H1 (cell line): Measurements from ENCODE around the gene METTL1. TPM values are rescaled to one million over a fixed set of nuclear protein-coding genes. Genes with fewer than 3 reads are reported as not detected.

Experiments
- CTCF ChIA-PET: fragments of 300-600 bp; sonication (Branson Sonifier 250); formaldehyde crosslinking; loops from one replicate; lab custom pipeline; 2021; ENCODE audit not compliant: partially characterized antibody; lab: Charles Lee
- POLR2A ChIA-PET: fragments of 300-600 bp; sonication (Branson Sonifier 250); formaldehyde crosslinking; loops from one replicate; lab custom pipeline; 2021; ENCODE audit warnings: inconsistent platforms; ENCODE audit not compliant: partially characterized antibody; lab: Charles Lee
- DNase-seq, 2 experiments: peaks; one replicate each; pipeline versions ENCODE4 v3.0.0 to v3.0.0-alpha.2; 2010 to 2022; ENCODE audit warnings: low spot score in 2 of 2, low read depth in 1 of 2, mixed read lengths in 1 of 2
- FAIRE-seq: peaks from 2 replicates; lab custom pipeline; 2011; peaks lifted over from hg19 to GRCh38; lab: Jason Lieb, UNC
- H2AFZ ChIP-seq: 2 replicates; pipeline ENCODE4 v1.8.1; 2012; ENCODE audit warnings: low read length, inconsistent platforms
- H2AK5ac ChIP-seq: 2 replicates; pipeline ENCODE4 v1.6.1; 2013; ENCODE audit warnings: low read depth, low read length
- H2BK120ac ChIP-seq: replicated peaks from 2 replicates; pipeline ENCODE3; 2013; ENCODE audit warnings: low read depth, low read length, inconsistent platforms
- H2BK12ac ChIP-seq: 2 replicates; pipeline ENCODE4 v1.6.1; 2013; ENCODE audit warnings: low read depth, low read length
- H2BK15ac ChIP-seq: 2 replicates; pipeline ENCODE4 v1.6.1; 2013; ENCODE audit warnings: low read length
- H2BK20ac ChIP-seq: 2 replicates; pipeline ENCODE4 v1.6.1; 2013; ENCODE audit warnings: low read length
- H2BK5ac ChIP-seq: 2 replicates; pipeline ENCODE4 v1.6.1; 2013; ENCODE audit warnings: low read depth, low read length
- H3K14ac ChIP-seq: 2 replicates; pipeline ENCODE4 v1.6.1; 2013; ENCODE audit warnings: inconsistent platforms; ENCODE audit not compliant: insufficient read length
- H3K18ac ChIP-seq: 2 replicates; pipeline ENCODE4 v1.6.1; 2013; ENCODE audit warnings: low read length; ENCODE audit errors: extremely low read depth
- H3K23ac ChIP-seq: 2 replicates; pipeline ENCODE4 v1.6.1; 2013; ENCODE audit warnings: inconsistent platforms; ENCODE audit not compliant: insufficient read length
- H3K23me2 ChIP-seq: 2 replicates; pipeline ENCODE4 v1.6.1; 2013; ENCODE audit warnings: low read depth, low read length
- H3K27ac ChIP-seq: 2 replicates; pipeline ENCODE4 v1.6.1; 2011; ENCODE audit warnings: low read depth, low read length, inconsistent platforms
- H3K27me3 ChIP-seq, 4 experiments: replicated peaks in 1 of 4; 1 replicate in 1 of 4; 2 replicates in 3 of 4; pipeline versions ENCODE4 v1.6.1 to v1.8.1; 2011 to 2013; ENCODE audit warnings: low read length in 3 of 4, mild to moderate bottlenecking in 3 of 4, inconsistent platforms in 2 of 4, mixed read lengths in 2 of 4, moderate library complexity in 1 of 4; ENCODE audit not compliant: control insufficient read depth in 3 of 4, insufficient read depth in 3 of 4; ENCODE audit errors: extremely low read depth in 1 of 4
- H3K36me3 ChIP-seq, 4 experiments: 2 replicates each; pipeline versions ENCODE4 v1.6.1 to v1.8.1; 2011 to 2013; ENCODE audit warnings: mild to moderate bottlenecking in 4 of 4, low read length in 3 of 4, moderate library complexity in 2 of 4, control low read depth in 1 of 4, inconsistent platforms in 1 of 4; ENCODE audit not compliant: insufficient read depth in 4 of 4, control insufficient read depth in 2 of 4
- H3K4ac ChIP-seq: replicated peaks from 2 replicates; pipeline ENCODE3; 2013; ENCODE audit warnings: low read length, low read depth, mixed read lengths, inconsistent platforms; ENCODE audit not compliant: insufficient read length
- H3K4me1 ChIP-seq, 4 experiments: replicated peaks in 1 of 4; 1 replicate in 1 of 4; 2 replicates in 3 of 4; pipeline versions ENCODE4 v1.6.1 to v1.8.1; 2011 to 2013; ENCODE audit warnings: low read length in 3 of 4, inconsistent platforms in 2 of 4, mixed read lengths in 1 of 4; ENCODE audit not compliant: insufficient read depth in 4 of 4, control insufficient read depth in 3 of 4
- H3K4me2 ChIP-seq, 2 experiments: 2 replicates each; pipeline versions ENCODE4 v1.6.1 to v1.8.1; 2011 to 2013; ENCODE audit warnings: low read depth in 2 of 2, low read length in 2 of 2, control low read depth in 1 of 2, inconsistent platforms in 1 of 2, mild to moderate bottlenecking in 1 of 2; ENCODE audit not compliant: insufficient read depth in 1 of 2
- H3K4me3 ChIP-seq, 4 experiments: fragments of 200-600, 300-600 bp in 1 of 4; sonication (generic), shearing (Covaris generic), sonication (Bioruptor Twin) in 1 of 4; 2 replicates each; pipeline versions ENCODE4 v1.5.1 to v1.8.1; 2011 to 2016; ENCODE audit warnings: low read length in 4 of 4, low read depth in 3 of 4, control low read depth in 2 of 4, inconsistent platforms in 2 of 4, mild to moderate bottlenecking in 2 of 4, mixed read lengths in 1 of 4, moderate library complexity in 1 of 4; ENCODE audit not compliant: insufficient read depth in 2 of 4; ENCODE audit errors: extremely low read depth in 1 of 4
- H3K56ac ChIP-seq: replicated peaks from 2 replicates; pipeline ENCODE3; 2013; ENCODE audit warnings: low read depth, mild to moderate bottlenecking, mixed read lengths, low read length, inconsistent platforms; ENCODE audit not compliant: insufficient read length
- H3K79me1 ChIP-seq: 2 replicates; pipeline ENCODE4 v1.6.1; 2013; ENCODE audit warnings: low read depth, low read length, control low read depth
- H3K79me2 ChIP-seq, 2 experiments: 2 replicates each; pipeline versions ENCODE4 v1.6.1 to v1.8.1; 2012 to 2013; ENCODE audit warnings: low read length in 2 of 2, mild to moderate bottlenecking in 2 of 2, inconsistent platforms in 1 of 2; ENCODE audit not compliant: insufficient read depth in 2 of 2, control insufficient read depth in 1 of 2
- H3K9ac ChIP-seq, 4 experiments: replicated peaks in 1 of 4; 1 replicate in 1 of 4; 2 replicates in 3 of 4; pipeline versions ENCODE4 v1.6.1 to v1.8.1; 2011 to 2013; ENCODE audit warnings: low read depth in 3 of 4, low read length in 3 of 4, control low read depth in 2 of 4, mild to moderate bottlenecking in 2 of 4, moderate library complexity in 2 of 4, inconsistent platforms in 1 of 4; ENCODE audit errors: extremely low read depth in 1 of 4
- H3K9me3 ChIP-seq, 2 experiments: 2 replicates each; pipeline versions ENCODE4 v1.6.1 to v1.8.1; 2012 to 2013; ENCODE audit warnings: mild to moderate bottlenecking in 2 of 2, moderate library complexity in 2 of 2, control low read depth in 1 of 2, inconsistent platforms in 1 of 2, low read depth in 1 of 2, low read length in 1 of 2, mixed read lengths in 1 of 2; ENCODE audit not compliant: insufficient read depth in 2 of 2
- H4K20me1 ChIP-seq, 2 experiments: replicated peaks in 1 of 2; 2 replicates each; pipeline versions ENCODE3 to v1.8.1; 2011 to 2013; ENCODE audit warnings: inconsistent platforms in 2 of 2, low read length in 2 of 2, mild to moderate bottlenecking in 1 of 2; ENCODE audit not compliant: insufficient read depth in 2 of 2, control insufficient read depth in 1 of 2
- H4K5ac ChIP-seq: 2 replicates; pipeline ENCODE4 v1.6.1; 2013; ENCODE audit warnings: low read length, low read depth, mixed read lengths, inconsistent platforms; ENCODE audit not compliant: insufficient read length
- H4K8ac ChIP-seq: 2 replicates; pipeline ENCODE4 v1.8.0; 2013; ENCODE audit warnings: mild to moderate bottlenecking, moderate library complexity, low read length, inconsistent platforms; ENCODE audit not compliant: insufficient read depth; ENCODE audit errors: extremely low read depth
- H4K91ac ChIP-seq: replicated peaks from 2 replicates; pipeline ENCODE3; 2013; ENCODE audit warnings: low read length, mixed read lengths, inconsistent platforms; ENCODE audit not compliant: insufficient read length
- KDM4A ChIP-seq: IDR thresholded peaks from one replicate; pipeline ENCODE4 v1.7.1; 2012; ENCODE audit warnings: low read depth, mild to moderate bottlenecking, moderate library complexity, low read length, inconsistent platforms; ENCODE audit not compliant: severe bottlenecking
- POLR2A ChIP-seq, 2 experiments: IDR thresholded peaks; 1 replicate in 1 of 2; 2 replicates in 1 of 2; pipeline ENCODE4 v1.6.1; 2011; ENCODE audit warnings: low read depth in 2 of 2, low read length in 2 of 2, mild to moderate bottlenecking in 2 of 2; ENCODE audit errors: control extremely low read depth in 1 of 2
- RXRA ChIP-seq: IDR thresholded peaks from 2 replicates; pipeline ENCODE4 v1.6.1; 2011; ENCODE audit warnings: low read depth, mild to moderate bottlenecking, low read length, moderate library complexity; ENCODE audit not compliant: insufficient read depth
- WGBS, 2 experiments: shearing (Covaris generic) in 1 of 2; methylation state at CpG; one replicate each; pipeline versions ENCODE4 v1.1.6 to v1.1.7; 2013 to 2015; ENCODE audit warnings: low lambda C conversion rate in 2 of 2, mixed read lengths in 2 of 2, inconsistent platforms in 1 of 2, low coverage in 1 of 2, missing lambda C conversion rate in 1 of 2; ENCODE audit not compliant: insufficient replicate concordance in 2 of 2, insufficient coverage in 1 of 2, insufficient read length in 1 of 2; ENCODE audit errors: extremely low coverage in 1 of 2, missing lambda C conversion rate in 1 of 2; 5-methylcytosine and 5-hydroxymethylcytosine counted together
- polyA plus RNA-seq, 7 experiments: library from polyadenylated mRNA; depleted of rRNA in 3 of 7; stranded (reverse) in 5 of 7; unstranded in 2 of 7; fragments of >200 nt in 5 of 7; fragments of 200-250 nt in 2 of 7; gene quantifications; 1 replicate in 5 of 7; 2 replicates in 1 of 7; 4 replicates in 1 of 7; pipeline versions ENCODE4 v1.2.1 to v1.2.3, GENCODE V29; 2011 to 2013; ENCODE audit warnings: missing spikeins in 2 of 7, mixed read lengths in 2 of 7
- total RNA-seq: library from RNA; stranded (reverse); fragmentation: NEBNext Ultra II Directional; extraction: Animal tissue kit (Norgen Biotek cat#: 25700); gene quantifications from 2 replicates; pipeline ENCODE4 v1.2.1, GENCODE V29; 2021

Gene METTL1
- total and polyA plus RNA-seq, 2 of the 8 experiments (the other 6 are each of a cell fraction or from before 2014, with no cell fraction given) = 40.5 to 46.0 TPM

- H3K4ac ChIP-seq = peak overlapping the region; percentile 47
- ChIA-PET CTCF (interaction anchor here (1.6 kb wide), 1 partner anchor 10 kb away, joined by 8 read pairs; no protein-coding TSS in a partner anchor), POLR2A (interaction anchor here (1.0 to 5.3 kb wide), 7 partner anchors 11 to 142 kb away, joined by 3 to 25 read pairs (median 4); partner anchors contain the start of genes AGAP2 and CYP27B1)
- 18% methylated on average over 8 of the region's 8 CpGs; no CpG with 5 or more reads in 1 of the 2 experiments for WGBS, 2 experiments
- H3K56ac ChIP-seq = peak overlapping the region; percentile 52
- H2BK5ac ChIP-seq = peak overlapping the region; percentile 87
- H3K14ac ChIP-seq = peak overlapping the region; percentile 81
- H3K27ac ChIP-seq = peak overlapping the region; percentile 86
- peaks cover 2 to 3% of the 10 kb centered on the region in 2 experiments for H4K20me1 ChIP-seq
- peaks cover 21 to 43% (median 33%) of the 10 kb centered on the region in 4 experiments for H3K36me3 ChIP-seq
- no peak overlapping the region for H2AFZ ChIP-seq
- H3K18ac ChIP-seq = 0 out of 2 replicates have a peak overlapping the region, but pooled peaks have one; percentile 81
- H3K4me1 ChIP-seq = peaks cover 3 to 22% (median 6%) of the 10 kb centered on the region in 4 experiments; a peak in 6 of 7 replicates
- no peak overlapping the region for H2BK120ac ChIP-seq
- H3K23me2 ChIP-seq = peaks cover 18% of the 10 kb centered on the region
- no peak overlapping the region for H2BK15ac ChIP-seq
- no peak for DNase-seq
- peak overlapping the region; percentile 95 to 96 for H3K4me2 ChIP-seq
- no peak overlapping the region for H4K91ac ChIP-seq
- H4K8ac ChIP-seq = peak overlapping the region; percentile 97
- H3K79me1 ChIP-seq = peaks cover 15% of the 10 kb centered on the region; the same call in 1 of the 2 replicates
- H3K9ac ChIP-seq = peak overlapping the region; percentile 74 to 99 (median 96)
- no peak overlapping the region for H2BK20ac ChIP-seq
- H3K23ac ChIP-seq = peak overlapping the region; percentile 7
- peak overlapping the region; percentile 66; the same call in 1 of the 2 replicates for H2AK5ac ChIP-seq
- H3K9me3 ChIP-seq = no peaks in the 10 kb centered on the region
- peak overlapping the region; percentile 96 to 99 (median 98) for H3K4me3 ChIP-seq
- H4K5ac ChIP-seq = peak overlapping the region; percentile 30
- H3K79me2 ChIP-seq = peaks cover 12 to 20% of the 10 kb centered on the region in 2 experiments
- no peak for TF ChIP-seq RXRA
- TF ChIP-seq KDM4A = peak; percentile 16
- TF ChIP-seq POLR2A (IDR thresholded peaks at IDR 0.05; ENCODE audit: control extremely low read depth in 1 of 2, low read depth in 2 of 2, low read length in 2 of 2) = peak; percentile 17 to 20; a peak in 2 of 3 replicates
- TF ChIP-seq, all 59 proteins: peak for 2
- 0 out of 2 replicates have a peak overlapping the region, but pooled peaks have one; percentile 11 for H2BK12ac ChIP-seq
- H3K27me3 ChIP-seq = peaks cover 8 to 20% (median 14%) of the 10 kb centered on the region in 4 experiments
- FAIRE-seq = no peak
These were observed 20.5 kb downstream of the METTL1 start for GRCh38 chr12:57751432-57751787.
